Fibroblast of mammary gland (primary cell): ENCODE measurements around the gene ATP6AP1.

Source experiments
- DNase-seq: peaks from one replicate; pipeline ENCODE4 v3.0.0-alpha.2; 2010; ENCODE audit warnings: low read depth
- H3K4me3 ChIP-seq: 2 replicates; pipeline ENCODE4 v1.5.1; 2011; ENCODE audit warnings: low read depth, mild to moderate bottlenecking, low read length, moderate library complexity; ENCODE audit not compliant: control insufficient read depth
- CTCF ChIP-seq: conservative IDR thresholded peaks from 2 replicates; pipeline ENCODE4 v1.5.1; 2011; ENCODE audit warnings: low read depth, low read length, inconsistent platforms; ENCODE audit not compliant: control insufficient read depth, insufficient read depth

The ATP6AP1 gene

GRCh38 chrX:154402622-154403127, 25.8 kb upstream of the ATP6AP1 start:
- no peak for DNase-seq
- H3K4me3 ChIP-seq = no peak overlapping the region
- no peak for TF ChIP-seq CTCF

- TF ChIP-seq CTCF = no peak
- no peak for DNase-seq
- no peak overlapping the region for H3K4me3 ChIP-seq
These were observed 25.3 kb upstream of the ATP6AP1 start for GRCh38 chrX:154403192-154403591.

GRCh38 chrX:154403858-154404257, 24.6 kb upstream of the ATP6AP1 start:
- no peak for DNase-seq
- TF ChIP-seq CTCF = no peak
- H3K4me3 ChIP-seq = no peak overlapping the region

GRCh38 chrX:154404625-154405192, 23.8 kb upstream of the ATP6AP1 start:
- no peak for DNase-seq
- H3K4me3 ChIP-seq = no peak overlapping the region
- no peak for TF ChIP-seq CTCF

GRCh38 chrX:154408659-154409221, 19.7 kb upstream of the ATP6AP1 start:
- no peak for TF ChIP-seq CTCF
- no peak for DNase-seq
- H3K4me3 ChIP-seq = peak overlapping the region; percentile 47

- no peak for TF ChIP-seq CTCF
These were observed 19.1 kb upstream of the ATP6AP1 start, which contains the start of gene DNASE1L1 for GRCh38 chrX:154409222-154409871. TSS of gene DNASE1L1 (minus strand) at chrX:154409254. CDS start at chrX:154405568, 3,686 bp downstream.

GRCh38 chrX:154411981-154412340, 16.5 kb upstream of the ATP6AP1 start:
- peak overlapping the region; percentile 52 for H3K4me3 ChIP-seq
- DNase-seq = peak; percentile 39
- no peak for TF ChIP-seq CTCF

More at GRCh38 chrX:154409222-154409871, 19.1 kb upstream of the ATP6AP1 start, which contains the start of gene DNASE1L1:
- H3K4me3 ChIP-seq = peak within 1 kb of the TSS; percentile 47
- DNase-seq = peak; percentile 87
